ENCODE measurements around the gene BPIFB2. TPM values are rescaled to one million over a fixed set of nuclear protein-coding genes. Genes with fewer than 3 reads are reported as not detected.

The BPIFB2 gene
- total RNA-seq, 3 donors from 2014 or later, result 0.11 TPM; not detected in 2

- no peak overlapping the region for H3K4me3 Mint-ChIP-seq
- H3K27me3 Mint-ChIP-seq (ENCODE audit: low read depth), result no peaks in the 10 kb centered on the region
- DNase-seq, result no peak
- peaks cover 11% of the 10 kb centered on the region for H3K4me1 Mint-ChIP-seq (ENCODE audit: low read depth)
- H3K9me3 Mint-ChIP-seq, result peaks cover 8% of the 10 kb centered on the region
- peaks cover 8% of the 10 kb centered on the region for H3K36me3 Mint-ChIP-seq (ENCODE audit: insufficient read depth)
- ATAC-seq, result no peak
These were observed 31.5 kb upstream of the BPIFB2 start for GRCh38 chr20:32975698-32976674.

GRCh38 chr20:32976746-32977145, 30.8 kb upstream of the BPIFB2 start:
- H3K9me3 Mint-ChIP-seq, result peaks cover 12% of the 10 kb centered on the region
- no peaks in the 10 kb centered on the region for H3K27me3 Mint-ChIP-seq (ENCODE audit: low read depth)
- ATAC-seq (no peak), DNase-seq (no peak)
- no peak overlapping the region for H3K4me3 Mint-ChIP-seq
- peaks cover 8% of the 10 kb centered on the region for H3K36me3 Mint-ChIP-seq (ENCODE audit: insufficient read depth)
- H3K4me1 Mint-ChIP-seq (ENCODE audit: low read depth), result peaks cover 15% of the 10 kb centered on the region

DNA sequence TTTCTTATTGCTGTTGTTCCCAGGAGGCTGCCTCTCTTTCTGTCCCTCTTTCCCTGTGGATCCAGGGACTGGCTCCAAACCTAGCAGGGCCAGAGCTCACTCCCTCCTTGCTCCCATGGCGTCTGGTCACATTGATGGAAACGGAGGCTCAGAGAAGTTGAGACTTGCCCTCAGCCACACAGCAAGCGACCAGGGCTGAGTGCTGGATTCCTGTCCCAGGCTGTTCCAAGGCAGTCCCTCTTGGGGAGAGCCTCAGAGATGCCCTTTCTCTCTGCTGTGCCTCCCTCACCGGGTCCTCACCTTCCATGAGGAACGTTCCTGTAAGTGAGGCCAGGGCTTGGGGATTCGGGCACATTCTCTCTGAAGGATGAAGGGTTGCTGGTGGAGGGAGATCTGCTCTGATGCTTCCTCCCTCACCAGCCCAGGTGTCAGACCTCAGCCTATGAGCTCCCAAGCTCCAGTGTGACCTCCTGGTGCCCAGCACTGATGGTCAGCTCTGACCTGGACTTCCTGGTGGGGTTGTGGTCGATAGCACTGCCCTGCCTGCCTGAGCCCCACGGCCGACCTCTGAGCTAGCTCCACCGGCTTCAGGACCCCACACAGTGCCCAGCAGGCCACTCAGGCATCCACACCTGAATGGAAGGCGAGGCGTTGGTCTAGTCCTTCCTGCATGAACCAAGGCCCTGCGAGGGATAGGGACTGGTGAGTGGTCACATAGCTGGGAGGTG, 30.1 kb upstream of the BPIFB2 start:
- peaks cover 12% of the 10 kb centered on the region for H3K9me3 Mint-ChIP-seq
- DNase-seq (no peak), ATAC-seq (no peak)

DNA sequence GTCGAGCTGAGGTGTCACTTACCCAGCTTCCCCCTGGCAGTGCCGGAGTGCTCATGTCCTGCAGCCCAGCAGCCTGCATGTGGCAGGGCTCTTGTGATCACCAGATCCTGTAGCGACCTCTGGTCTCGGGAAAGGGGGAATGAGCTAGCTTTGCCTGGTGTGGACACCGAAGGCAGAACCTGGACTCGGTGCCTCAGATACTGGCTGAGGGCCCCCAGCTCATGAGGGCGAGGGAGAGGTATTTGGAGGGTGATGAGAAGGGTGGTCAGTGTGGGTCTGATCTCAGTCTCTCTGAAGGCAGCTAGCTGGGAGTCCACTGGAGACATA, 29.5 kb upstream of the BPIFB2 start:
- no peak overlapping the region for H3K4me3 Mint-ChIP-seq
- no peak for ATAC-seq
- H3K9me3 Mint-ChIP-seq, result peaks cover 12% of the 10 kb centered on the region

More for the DNA sequence above, 30.1 kb upstream of the BPIFB2 start:
- no peaks in the 10 kb centered on the region for H3K27me3 Mint-ChIP-seq (ENCODE audit: low read depth)
- peaks cover 8% of the 10 kb centered on the region for H3K36me3 Mint-ChIP-seq (ENCODE audit: insufficient read depth)
- H3K4me1 Mint-ChIP-seq (ENCODE audit: low read depth), result peaks cover 15% of the 10 kb centered on the region
- H3K4me3 Mint-ChIP-seq, result no peak overlapping the region

DNA sequence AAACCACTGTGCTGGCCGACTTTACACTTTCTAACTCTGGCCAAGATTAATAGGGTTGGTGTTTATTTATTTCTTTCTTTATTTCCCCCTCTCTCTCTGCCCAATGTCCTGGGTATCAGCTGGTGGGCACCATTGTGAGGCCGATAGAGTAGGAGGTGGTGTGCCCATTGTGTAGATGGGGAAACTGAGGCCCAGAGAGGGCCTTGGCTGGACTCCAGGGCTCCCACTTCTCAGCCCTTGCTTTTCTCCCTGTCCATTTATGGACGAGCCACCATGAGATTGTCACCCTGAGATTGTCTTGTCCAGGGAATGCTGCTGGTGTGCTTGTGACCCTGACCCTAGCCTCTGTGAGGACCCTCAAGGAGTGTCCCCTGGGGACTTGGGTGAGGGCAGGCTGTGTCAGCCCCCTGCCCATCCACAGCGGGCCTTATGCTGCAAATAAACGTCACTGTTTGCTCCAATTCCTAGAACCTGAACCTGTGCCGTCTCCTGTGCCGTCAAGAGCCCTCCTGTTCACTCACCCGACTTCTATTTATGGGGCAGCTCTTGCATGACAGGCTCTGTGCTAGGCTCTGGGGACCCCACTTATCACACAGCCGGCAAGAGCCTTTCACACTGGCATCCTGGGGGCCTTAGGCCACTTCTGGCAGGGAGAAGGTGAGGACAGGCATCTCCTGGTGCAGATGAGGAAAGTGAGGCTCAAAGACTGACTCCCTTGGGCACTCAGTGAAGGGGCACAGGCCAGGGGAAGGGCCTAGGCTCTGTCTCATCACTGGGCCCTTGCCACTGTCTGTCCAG, 28.1 kb upstream of the BPIFB2 start:
- no peak for DNase-seq
- no peak overlapping the region for H3K4me3 Mint-ChIP-seq
- peaks cover 17% of the 10 kb centered on the region for H3K4me1 Mint-ChIP-seq (ENCODE audit: low read depth)

More for the DNA sequence above, 29.5 kb upstream of the BPIFB2 start:
- no peak for DNase-seq
- Mint-ChIP-seq H3K27me3 (ENCODE audit: low read depth) (no peaks in the 10 kb centered on the region), H3K4me1 (ENCODE audit: low read depth) (peaks cover 17% of the 10 kb centered on the region), H3K36me3 (ENCODE audit: insufficient read depth) (peaks cover 8% of the 10 kb centered on the region)

GRCh38 chr20:32980131-32980941, 27.2 kb upstream of the BPIFB2 start:
- Mint-ChIP-seq H3K4me1 (ENCODE audit: low read depth) (peaks cover 17% of the 10 kb centered on the region), H3K9me3 (peaks cover 12% of the 10 kb centered on the region)

More for the DNA sequence above, 28.1 kb upstream of the BPIFB2 start:
- Mint-ChIP-seq H3K27me3 (ENCODE audit: low read depth) (no peaks in the 10 kb centered on the region), H3K36me3 (ENCODE audit: insufficient read depth) (peaks cover 8% of the 10 kb centered on the region), H3K9me3 (peaks cover 12% of the 10 kb centered on the region)
- ATAC-seq, result no peak

GRCh38 chr20:32980990-32981389, 26.5 kb upstream of the BPIFB2 start:
- no peak for DNase-seq
- H3K4me1 Mint-ChIP-seq (ENCODE audit: low read depth), result peaks cover 17% of the 10 kb centered on the region

More at GRCh38 chr20:32980131-32980941, 27.2 kb upstream of the BPIFB2 start:
- H3K4me3 Mint-ChIP-seq, result no peak overlapping the region
- no peaks in the 10 kb centered on the region for H3K27me3 Mint-ChIP-seq (ENCODE audit: low read depth)
- DNase-seq (no peak), ATAC-seq (no peak)
- peaks cover 5% of the 10 kb centered on the region for H3K36me3 Mint-ChIP-seq (ENCODE audit: insufficient read depth)

GRCh38 chr20:32982617-32983458, 24.7 kb upstream of the BPIFB2 start:
- Mint-ChIP-seq H3K4me3 (no peak overlapping the region), H3K36me3 (ENCODE audit: insufficient read depth) (no peaks in the 10 kb centered on the region), H3K4me1 (ENCODE audit: low read depth) (peaks cover 9% of the 10 kb centered on the region), H3K9me3 (peaks cover 4% of the 10 kb centered on the region), H3K27me3 (ENCODE audit: low read depth) (no peaks in the 10 kb centered on the region)
- no peak for DNase-seq
- no peak for ATAC-seq

More at GRCh38 chr20:32980990-32981389, 26.5 kb upstream of the BPIFB2 start:
- Mint-ChIP-seq H3K9me3 (peaks cover 12% of the 10 kb centered on the region), H3K4me3 (no peak overlapping the region), H3K27me3 (ENCODE audit: low read depth) (no peaks in the 10 kb centered on the region), H3K36me3 (ENCODE audit: insufficient read depth) (peaks cover 5% of the 10 kb centered on the region)
- no peak for ATAC-seq

- Mint-ChIP-seq H3K36me3 (ENCODE audit: insufficient read depth) (no peaks in the 10 kb centered on the region), H3K4me3 (no peak overlapping the region), H3K27me3 (ENCODE audit: low read depth) (no peaks in the 10 kb centered on the region), H3K9me3 (peaks cover 4% of the 10 kb centered on the region), H3K4me1 (ENCODE audit: low read depth) (peaks cover 9% of the 10 kb centered on the region)
- ATAC-seq, result no peak
- DNase-seq, result no peak
These were observed 23.9 kb upstream of the BPIFB2 start for GRCh38 chr20:32983459-32984112.

DNA sequence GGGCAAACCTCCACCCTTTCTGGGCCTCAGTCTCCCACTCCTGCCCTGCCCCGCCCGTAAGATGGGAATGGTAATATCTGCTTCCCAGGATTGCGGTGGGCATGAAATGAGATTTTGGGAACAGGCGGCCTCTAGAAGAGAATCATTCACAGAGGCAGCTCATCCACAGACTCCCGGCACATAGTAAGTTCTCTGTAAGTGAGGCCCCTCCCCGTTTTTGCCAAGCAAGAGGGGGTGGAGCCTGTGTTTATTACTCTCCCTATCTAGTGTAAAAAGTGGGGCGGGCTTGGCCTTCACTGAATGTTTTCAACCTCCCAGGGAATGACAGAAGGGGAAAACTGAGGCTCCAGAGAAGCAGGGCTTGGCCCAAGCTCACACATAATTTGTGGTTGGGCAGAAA, 23.3 kb upstream of the BPIFB2 start:
- no peak for ATAC-seq
- H3K9me3 Mint-ChIP-seq, result peaks cover 4% of the 10 kb centered on the region

DNA sequence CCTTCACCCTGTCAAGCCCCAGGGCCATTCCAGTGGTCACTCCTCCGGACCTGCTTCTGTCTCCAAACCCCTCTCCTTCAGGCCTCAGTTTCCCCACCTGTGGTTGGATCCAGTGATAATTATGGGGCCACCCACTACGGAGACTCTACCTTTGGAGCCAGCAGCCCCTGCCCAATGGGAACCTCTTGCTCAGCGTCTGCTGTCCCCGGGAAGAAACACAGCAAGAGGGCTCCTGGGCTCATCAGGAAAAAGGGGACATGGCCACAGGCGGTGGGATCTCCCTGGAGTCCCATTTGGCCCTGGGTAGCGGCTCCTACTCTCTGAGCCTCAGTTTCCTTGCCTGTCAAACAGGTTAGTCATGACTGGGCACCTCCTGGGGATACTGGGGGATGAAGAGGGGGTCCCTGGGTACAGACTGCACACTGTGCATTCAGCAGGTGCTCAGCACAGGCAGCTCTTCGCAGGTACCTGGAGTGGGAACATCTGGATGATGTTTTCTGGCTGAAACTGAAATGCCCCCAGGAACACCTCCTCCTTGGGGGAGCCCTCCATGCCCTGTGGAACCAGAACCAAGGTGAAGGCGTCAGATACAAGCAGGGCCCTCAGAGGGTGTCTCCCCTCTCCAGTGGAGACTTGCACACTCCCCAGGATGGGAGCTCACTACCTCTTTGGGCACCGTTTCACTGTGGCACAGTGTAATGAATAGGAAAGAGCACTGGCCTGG, 22.7 kb upstream of the BPIFB2 start:
- H3K4me3 Mint-ChIP-seq, result no peak overlapping the region
- H3K36me3 Mint-ChIP-seq (ENCODE audit: insufficient read depth), result no peaks in the 10 kb centered on the region
- no peaks in the 10 kb centered on the region for H3K27me3 Mint-ChIP-seq (ENCODE audit: low read depth)
- ATAC-seq (no peak), DNase-seq (no peak)
- H3K9me3 Mint-ChIP-seq, result peaks cover 4% of the 10 kb centered on the region
- peaks cover 6% of the 10 kb centered on the region for H3K4me1 Mint-ChIP-seq (ENCODE audit: low read depth)

More for the DNA sequence above, 23.3 kb upstream of the BPIFB2 start:
- DNase-seq, result no peak
- H3K27me3 Mint-ChIP-seq (ENCODE audit: low read depth), result no peaks in the 10 kb centered on the region
- H3K36me3 Mint-ChIP-seq (ENCODE audit: insufficient read depth), result no peaks in the 10 kb centered on the region
- peaks cover 8% of the 10 kb centered on the region for H3K4me1 Mint-ChIP-seq (ENCODE audit: low read depth)
- no peak overlapping the region for H3K4me3 Mint-ChIP-seq

DNA sequence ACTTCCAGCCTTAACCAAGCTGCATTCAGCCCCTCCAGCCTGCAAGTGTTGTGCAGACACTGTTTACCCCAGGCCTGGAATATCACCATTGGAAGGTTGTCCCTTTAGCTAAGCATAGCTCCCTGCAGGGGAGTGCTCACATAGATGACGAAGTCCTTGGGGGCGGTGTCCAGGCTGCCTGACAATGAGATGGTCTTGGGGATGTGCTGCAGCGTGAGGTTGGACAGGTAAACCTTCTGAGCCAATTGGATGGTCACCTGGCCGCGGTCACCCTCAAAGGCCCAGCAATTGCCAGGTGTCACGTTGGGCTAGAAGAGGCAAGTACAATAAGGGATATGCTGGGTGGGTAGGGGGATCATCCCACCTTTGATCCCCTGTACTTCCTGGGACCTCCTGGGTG, 21.9 kb upstream of the BPIFB2 start:
- no peaks in the 10 kb centered on the region for H3K27me3 Mint-ChIP-seq (ENCODE audit: low read depth)
- no peak for ATAC-seq
- no peaks in the 10 kb centered on the region for H3K36me3 Mint-ChIP-seq (ENCODE audit: insufficient read depth)
- no peak for DNase-seq
- peaks cover 4% of the 10 kb centered on the region for H3K9me3 Mint-ChIP-seq
- H3K4me1 Mint-ChIP-seq (ENCODE audit: low read depth), result peaks cover 8% of the 10 kb centered on the region
- H3K4me3 Mint-ChIP-seq, result no peak overlapping the region
